Embryonic facial prominence (tissue), 1 donor: ENCODE results near the gene TMEM150A.
"Not testable (repeated sequence)": the region's sequence is repeated elsewhere in the genome, so short reads cannot be mapped to it uniquely, and the experiment has no call there.

ENCODE experiments used
- DNase-seq: peaks from one replicate; pipeline ENCODE4 v3.0.0-alpha.2; 2016; ENCODE audit errors: extremely low spot score

TMEM150A gene

DNA sequence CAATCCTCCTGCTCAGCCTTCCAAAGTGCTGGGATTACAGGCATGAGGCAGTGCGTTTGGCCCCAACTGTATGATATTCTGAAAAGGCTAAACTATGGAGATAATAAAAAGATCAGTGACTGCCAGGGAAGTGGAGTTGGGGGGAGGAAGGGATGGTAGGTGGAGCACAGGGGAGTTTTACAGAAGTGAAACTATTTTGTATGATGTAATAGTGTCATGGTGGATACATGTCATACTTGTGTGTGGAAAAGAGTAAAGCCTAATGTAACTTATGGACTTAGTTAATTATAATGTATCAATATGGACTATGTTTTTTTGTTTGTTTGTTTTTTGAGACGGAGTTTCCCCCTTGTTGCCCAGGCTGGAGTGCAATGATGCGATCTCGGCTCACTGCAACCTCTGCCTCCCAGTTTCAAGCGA is 38.3 kb downstream of the TMEM150A start:
- no peak for DNase-seq

- DNase-seq = peak; percentile 90
Observed at GRCh38 chr2:85561280-85562212, 41.0 kb downstream of the TMEM150A start, which contains the start of gene GGCX. Gene GGCX, minus strand, starts transcription at chr2:85561493. Its CDS starts 65 bp downstream, at chr2:85561428.

GRCh38 chr2:85560812-85561279 is 41.7 kb downstream of the TMEM150A start:
- DNase-seq = no peak

- not testable (repeated sequence) for DNase-seq
Observed at GRCh38 chr2:85560403-85560726, 42.1 kb downstream of the TMEM150A start.

DNA sequence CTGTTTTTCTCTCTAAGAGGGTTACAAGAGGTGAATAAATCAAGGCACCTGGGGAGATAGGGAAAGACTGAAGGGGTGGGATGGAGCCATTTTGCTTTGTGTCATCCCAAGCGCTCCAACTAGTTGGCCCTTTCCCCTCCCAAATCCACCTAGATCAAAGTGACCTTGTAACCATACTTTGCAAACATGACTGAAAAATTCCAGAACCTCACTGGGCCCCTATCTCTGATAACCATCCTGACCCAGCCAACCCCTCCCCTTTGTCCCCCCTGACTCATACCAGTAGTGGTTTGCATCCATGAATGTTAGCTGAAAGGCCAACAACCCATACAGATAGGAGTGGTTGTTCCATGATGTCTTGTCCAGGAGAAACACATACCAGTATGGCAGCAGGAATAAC is 44.3 kb downstream of the TMEM150A start:
- DNase-seq = no peak

GRCh38 chr2:85557130-85557529 is 45.4 kb downstream of the TMEM150A start:
- DNase-seq = no peak

- DNase-seq = no peak
Observed at GRCh38 chr2:85554980-85555612, 47.4 kb downstream of the TMEM150A start.

DNA sequence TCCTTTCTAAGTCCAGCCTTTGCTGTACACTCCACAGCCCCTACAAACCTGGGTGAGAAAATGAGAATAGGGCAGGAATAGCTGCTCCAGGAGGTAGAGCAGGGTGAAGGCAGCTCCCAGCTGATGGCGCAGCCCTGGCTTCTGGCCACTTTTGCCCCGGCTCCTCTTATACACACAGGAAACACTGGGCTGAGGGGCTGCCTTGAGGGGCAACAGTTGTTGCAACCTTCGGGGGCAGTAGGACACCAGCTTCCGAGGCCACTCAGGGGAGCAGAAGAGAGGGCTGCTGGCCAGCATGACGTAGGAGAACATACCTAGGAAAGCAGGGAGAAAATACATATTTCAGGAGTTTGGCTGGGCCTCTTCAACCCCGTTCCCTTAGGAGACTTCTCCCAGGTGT is 49.3 kb downstream of the TMEM150A start:
- no peak for DNase-seq

GRCh38 chr2:85551698-85552678 is 50.5 kb downstream of the TMEM150A start:
- DNase-seq = peak; percentile 29

GRCh38 chr2:85550486-85550885 is 52.0 kb downstream of the TMEM150A start:
- DNase-seq = no peak

DNA sequence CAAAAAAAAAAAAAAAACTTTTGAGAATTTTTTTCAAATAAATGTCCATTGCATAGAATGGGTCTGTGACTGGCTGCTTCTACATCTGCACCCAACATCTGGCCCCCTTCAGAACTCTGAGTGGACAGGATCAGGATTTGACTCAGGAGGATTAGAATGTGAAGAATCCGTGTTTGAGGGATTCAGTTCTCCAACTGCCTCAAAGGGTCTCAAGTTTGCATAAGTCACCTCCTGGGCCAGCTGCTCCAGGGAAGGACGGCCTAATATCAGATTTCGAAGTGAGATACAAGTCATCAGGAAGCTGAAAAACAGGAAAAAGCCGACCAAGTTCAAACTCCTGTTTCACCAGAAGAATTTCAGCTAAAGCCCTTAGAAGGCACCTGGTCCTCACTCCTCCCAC is 52.7 kb downstream of the TMEM150A start:
- DNase-seq = no peak

DNA sequence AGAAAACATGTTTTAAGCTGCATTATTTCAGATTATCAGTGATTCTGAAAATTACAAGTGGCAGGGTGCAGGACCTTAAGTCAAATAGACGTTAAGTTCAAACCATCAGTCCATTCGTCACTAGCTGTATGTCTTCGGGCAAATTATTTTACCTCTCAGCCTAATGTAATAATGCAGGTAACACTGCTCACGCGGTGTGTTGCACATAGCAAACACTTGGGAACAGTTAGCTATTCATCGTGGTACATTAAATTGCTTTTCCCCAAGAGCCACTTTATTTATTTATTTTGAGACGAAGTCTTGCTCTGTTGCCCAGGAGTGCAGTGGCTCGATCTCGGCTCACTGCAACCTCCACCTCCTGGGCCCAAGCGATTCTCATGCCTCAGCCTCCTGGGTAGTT is 53.4 kb downstream of the TMEM150A start:
- no peak for DNase-seq

GRCh38 chr2:85548608-85548900 is 53.9 kb downstream of the TMEM150A start:
- DNase-seq = no peak
